Measurements from ENCODE around the gene ALDOB. TPM values are rescaled to one million over a fixed set of nuclear protein-coding genes. Genes with fewer than 3 reads are reported as not detected.

Gene ALDOB
- 1 to 10 TPM in 2 of 4 donors, not detected in 2; 5.1 to 8.7 TPM for total RNA-seq

DNA sequence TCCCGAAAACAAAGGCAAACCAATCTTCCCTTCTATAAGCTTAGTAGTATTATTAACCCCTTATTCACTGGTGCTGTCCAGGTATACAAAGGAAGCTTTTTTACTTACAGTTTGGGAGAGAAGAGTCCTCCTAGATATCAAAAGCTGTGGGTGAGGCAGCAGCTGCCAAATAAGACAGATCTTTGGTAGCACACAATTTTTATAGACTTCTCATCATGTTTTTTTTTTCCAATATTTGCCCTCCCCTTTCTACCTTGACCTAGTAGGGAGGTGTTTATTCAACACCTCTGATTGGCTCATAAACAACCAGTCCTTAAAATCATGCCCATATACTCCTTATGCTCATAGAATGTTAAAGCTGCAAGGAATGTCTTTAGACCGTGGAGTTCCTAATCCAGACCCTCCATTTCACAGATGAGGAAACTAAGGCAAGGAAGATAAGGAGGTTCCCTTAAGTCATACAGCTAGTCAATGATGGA is at the start of gene ALDOB:
Gene ALDOB (minus strand): TSS at position 174 of the 479 bp plus-strand sequence. CDS start 4,887 bp downstream, outside the sequence.
- ATAC-seq (no peak), DNase-seq (no peak)
- no peaks in the 10 kb centered on the region for H3K4me1 ChIP-seq
- intact Hi-C loops (cut with DNase I; ENCODE audit: low total_unique reads) (no loop called here), in situ Hi-C loops (cut with MboI; ENCODE audit: low sequenced_read_pairs in 4 of 4) (no loop called here)
- no peaks in the 10 kb centered on the region for H3K9me3 ChIP-seq
- H3K27me3 ChIP-seq = no peaks in the 10 kb centered on the region
- TF ChIP-seq CTCF (IDR thresholded peaks at IDR 0.05 in 4 of 5, conservative IDR thresholded peaks at IDR 0.05 in 1 of 5) (no peak), POLR2A (IDR thresholded peaks at IDR 0.05) (no peak)
- H3K27ac ChIP-seq = no peak within 1 kb of the TSS
- no peaks in the 10 kb centered on the region for H3K36me3 ChIP-seq
- H3K4me3 ChIP-seq = no peak within 1 kb of the TSS

DNA sequence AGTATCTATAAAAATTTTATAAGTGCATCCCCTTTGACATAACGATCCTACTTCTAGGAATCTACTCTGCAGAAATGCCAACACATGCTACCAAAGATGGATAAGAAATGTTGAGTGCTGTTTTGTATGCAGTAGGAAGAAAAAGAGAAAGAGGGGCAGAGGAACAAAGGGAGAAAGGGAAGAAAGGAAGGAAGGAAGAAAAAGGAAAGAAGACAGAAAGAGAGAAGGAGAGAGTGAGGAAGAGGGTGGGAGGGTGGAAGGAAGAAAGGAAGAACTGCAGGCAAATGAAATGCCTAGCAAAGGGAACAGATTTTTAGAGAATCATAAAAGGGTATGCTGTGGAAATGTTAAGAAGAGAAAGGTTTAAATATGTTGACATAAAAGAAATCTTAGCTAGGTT is 48.5 kb upstream of the ALDOB start:
- no peak overlapping the region for H3K4me3 ChIP-seq
- H3K36me3 ChIP-seq = no peaks in the 10 kb centered on the region
- H3K4me1 ChIP-seq = peaks cover 6 to 11% of the 10 kb centered on the region in 2 donors
- in situ Hi-C loops (cut with MboI; ENCODE audit: low sequenced_read_pairs in 4 of 4) (no loop called here), intact Hi-C loops (cut with DNase I; ENCODE audit: low total_unique reads) (no loop called here)
- DNase-seq = no peak
- H3K9me3 ChIP-seq = no peaks in the 10 kb centered on the region
- ATAC-seq = no peak
- no peak for TF ChIP-seq POLR2A (IDR thresholded peaks at IDR 0.05)
- no peak for TF ChIP-seq CTCF (IDR thresholded peaks at IDR 0.05 in 4 of 5, conservative IDR thresholded peaks at IDR 0.05 in 1 of 5)
- H3K27me3 ChIP-seq = no peaks in the 10 kb centered on the region
- H3K27ac ChIP-seq = no peak overlapping the region

DNA sequence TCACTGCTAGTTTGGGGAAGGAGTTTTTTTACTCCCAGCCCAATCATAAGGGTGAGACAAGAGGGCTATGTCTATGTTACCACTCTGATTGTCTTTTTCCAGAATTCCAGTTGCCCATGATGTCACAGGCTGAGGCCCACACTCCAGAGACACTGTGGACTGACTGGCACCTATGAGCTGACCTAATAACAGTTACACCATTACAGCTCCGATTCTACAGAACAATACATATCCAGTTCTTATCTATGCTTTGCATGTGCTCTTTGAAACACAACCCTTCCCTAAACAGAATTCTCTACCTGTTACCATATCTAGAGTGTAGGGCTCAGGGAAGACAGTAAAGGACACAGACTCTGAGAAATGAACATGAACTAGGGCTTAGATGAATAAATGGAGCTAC is 45.7 kb upstream of the ALDOB start:
- DNase-seq (no peak), ATAC-seq (no peak)
- Histone ChIP-seq H3K36me3 (peaks cover 0 to 5% of the 10 kb centered on the region in 2 donors), H3K4me3 (no peak overlapping the region), H3K27me3 (no peaks in the 10 kb centered on the region), H3K27ac (no peak overlapping the region), H3K4me1 (peaks cover 6 to 11% of the 10 kb centered on the region in 2 donors), H3K9me3 (no peaks in the 10 kb centered on the region)
- in situ Hi-C loops (cut with MboI; ENCODE audit: low sequenced_read_pairs in 4 of 4) (no loop called here), intact Hi-C loops (cut with DNase I; ENCODE audit: low total_unique reads) (no loop called here)
- TF ChIP-seq CTCF (IDR thresholded peaks at IDR 0.05 in 4 of 5, conservative IDR thresholded peaks at IDR 0.05 in 1 of 5) (no peak), POLR2A (IDR thresholded peaks at IDR 0.05) (no peak)

DNA sequence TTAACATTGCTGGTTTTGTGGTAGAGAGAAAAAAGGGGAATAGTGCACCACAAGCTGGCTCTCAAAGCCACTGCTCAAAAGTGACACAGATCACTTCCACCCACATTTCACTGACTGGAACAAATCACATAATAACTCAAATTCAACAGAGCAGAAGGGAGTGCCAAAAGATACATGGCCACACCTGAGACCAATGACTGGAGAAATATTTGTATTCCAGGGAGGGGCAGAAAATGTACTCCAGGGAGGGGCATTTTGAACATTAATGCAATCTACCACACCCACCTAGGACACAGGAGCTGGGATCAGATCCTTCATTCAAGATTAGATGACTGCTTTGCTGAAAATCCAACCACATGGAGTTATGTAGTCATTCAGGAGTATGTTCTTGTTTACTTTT is 44.8 kb upstream of the ALDOB start:
- ATAC-seq = no peak
- peaks cover 1 to 6% of the 10 kb centered on the region in 2 donors for H3K4me1 ChIP-seq
- no peaks in the 10 kb centered on the region for H3K27me3 ChIP-seq
- TF ChIP-seq POLR2A (IDR thresholded peaks at IDR 0.05) (no peak), CTCF (IDR thresholded peaks at IDR 0.05 in 4 of 5, conservative IDR thresholded peaks at IDR 0.05 in 1 of 5) (no peak)
- H3K4me3 ChIP-seq = no peak overlapping the region
- H3K9me3 ChIP-seq = no peaks in the 10 kb centered on the region
- no peak for DNase-seq
- H3K36me3 ChIP-seq = peaks cover 0 to 9% of the 10 kb centered on the region in 2 donors
- intact Hi-C loops (cut with DNase I; ENCODE audit: low total_unique reads) = no loop called here
- in situ Hi-C loops (cut with MboI; ENCODE audit: low sequenced_read_pairs in 4 of 4) = no loop called here
- H3K27ac ChIP-seq = no peak overlapping the region

Data from gastrocnemius medialis (tissue), 4 donors.